Mammary epithelial cell (primary cell): ENCODE data around the gene HTRA2.

Experiments used
- EZH2 ChIP-seq: IDR thresholded peaks from 2 replicates; pipeline ENCODE4 v1.6.1; 2012; ENCODE audit warnings: low read length, inconsistent platforms, borderline replicate concordance
- TF ChIP-seq, protein P1 (sequence below), 2 donors: IDR thresholded peaks in 1 of 2; conservative IDR thresholded peaks in 1 of 2; 2 replicates each; pipeline ENCODE4 v1.5.1; 2011 to 2012; ENCODE audit warnings: inconsistent platforms in 2 of 2, low read length in 2 of 2, mild to moderate bottlenecking in 2 of 2, control low read depth in 1 of 2, low read depth in 1 of 2; ENCODE audit not compliant: insufficient read depth in 1 of 2; ENCODE audit errors: extremely low read depth in 1 of 2

DNA sequence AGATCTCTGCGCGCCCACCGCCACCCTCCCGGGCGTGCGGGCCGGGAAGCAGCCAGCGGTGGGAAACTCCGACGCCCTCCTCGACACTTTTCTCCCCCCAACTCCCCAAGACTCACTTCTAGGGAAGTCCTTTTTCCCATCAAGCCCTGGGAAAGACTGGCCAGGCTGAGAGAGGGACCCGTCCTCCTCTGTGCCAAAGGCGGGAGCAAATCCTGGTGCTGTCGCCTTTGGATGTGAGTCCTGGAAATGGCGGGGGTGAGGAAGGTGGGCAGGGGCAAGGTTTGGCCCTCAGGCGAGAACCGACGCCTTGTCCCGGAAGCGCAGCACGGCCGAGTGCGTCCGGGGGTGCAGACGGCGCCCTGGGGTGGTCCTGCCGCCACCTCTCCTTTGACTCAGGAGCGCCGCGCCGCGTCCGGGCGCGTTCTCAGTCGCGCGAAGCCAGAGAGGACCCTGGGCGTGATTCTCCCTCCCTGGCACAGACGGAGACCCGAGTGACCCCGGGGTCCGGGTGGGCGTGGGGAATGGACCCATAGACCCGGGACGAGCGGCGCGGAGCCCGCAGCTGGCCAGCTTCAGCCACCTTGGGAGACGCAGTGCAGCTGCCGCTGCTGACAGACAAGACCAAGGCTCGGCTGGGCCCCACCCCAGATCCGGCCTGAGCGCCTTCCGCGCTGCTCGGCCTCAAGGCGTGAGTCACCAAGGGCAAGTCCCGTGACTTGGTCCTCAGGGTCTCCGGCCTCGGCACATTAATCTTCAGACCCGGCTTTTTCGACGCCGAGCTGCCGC lies 26.8 kb upstream of the HTRA2 start:
- TF ChIP-seq, protein P1, sequence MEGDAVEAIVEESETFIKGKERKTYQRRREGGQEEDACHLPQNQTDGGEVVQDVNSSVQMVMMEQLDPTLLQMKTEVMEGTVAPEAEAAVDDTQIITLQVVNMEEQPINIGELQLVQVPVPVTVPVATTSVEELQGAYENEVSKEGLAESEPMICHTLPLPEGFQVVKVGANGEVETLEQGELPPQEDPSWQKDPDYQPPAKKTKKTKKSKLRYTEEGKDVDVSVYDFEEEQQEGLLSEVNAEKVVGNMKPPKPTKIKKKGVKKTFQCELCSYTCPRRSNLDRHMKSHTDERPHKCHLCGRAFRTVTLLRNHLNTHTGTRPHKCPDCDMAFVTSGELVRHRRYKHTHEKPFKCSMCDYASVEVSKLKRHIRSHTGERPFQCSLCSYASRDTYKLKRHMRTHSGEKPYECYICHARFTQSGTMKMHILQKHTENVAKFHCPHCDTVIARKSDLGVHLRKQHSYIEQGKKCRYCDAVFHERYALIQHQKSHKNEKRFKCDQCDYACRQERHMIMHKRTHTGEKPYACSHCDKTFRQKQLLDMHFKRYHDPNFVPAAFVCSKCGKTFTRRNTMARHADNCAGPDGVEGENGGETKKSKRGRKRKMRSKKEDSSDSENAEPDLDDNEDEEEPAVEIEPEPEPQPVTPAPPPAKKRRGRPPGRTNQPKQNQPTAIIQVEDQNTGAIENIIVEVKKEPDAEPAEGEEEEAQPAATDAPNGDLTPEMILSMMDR (conservative IDR thresholded peaks at IDR 0.05 in 1 of 2, IDR thresholded peaks at IDR 0.05 in 1 of 2; ENCODE audit: extremely low read depth in 1 of 2, insufficient read depth in 1 of 2, low read depth in 1 of 2, low read length in 2 of 2): no peak
- TF ChIP-seq EZH2: no peak
